ENCODE results near the gene ELF1. TPM values are rescaled to one million over a fixed set of nuclear protein-coding genes. Genes with fewer than 3 reads are reported as not detected.

The ELF1 gene
- total RNA-seq, 1 experiment from 2014 or later = 15.3 TPM

DNA sequence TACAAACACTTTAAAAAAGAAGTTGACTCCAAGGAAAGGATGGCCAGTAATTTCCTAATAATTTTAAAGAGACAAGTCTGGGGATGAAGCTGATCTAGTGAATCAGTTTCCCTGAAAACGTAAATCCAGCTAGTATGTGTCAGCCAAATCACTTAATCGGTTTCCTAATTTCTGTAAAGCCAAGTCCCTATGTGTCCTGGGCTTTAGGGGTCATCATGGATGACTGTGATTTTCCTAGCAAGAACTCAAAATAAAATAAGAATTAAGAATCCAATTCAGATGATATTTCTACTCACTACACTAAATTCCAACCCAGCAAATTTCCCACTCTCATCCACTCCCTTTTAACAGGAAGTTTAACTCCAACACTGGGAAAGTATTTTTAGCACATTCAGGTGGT is 35.9 kb downstream of the ELF1 start:
- CTCF ChIA-PET = no interaction called here
- POLR2A ChIA-PET (ENCODE audit: unreplicated experiment) = no interaction called here
- Histone ChIP-seq H3K36me3 (ENCODE audit: low read depth, low read length) (no peaks in the 10 kb centered on the region), H2AFZ (ENCODE audit: low read length) (no peak overlapping the region), H3K27me3 (ENCODE audit: low read length) (no peaks in the 10 kb centered on the region), H3K9me2 (replicated peaks; ENCODE audit: low read length) (no peaks in the 10 kb centered on the region), H3K79me2 (ENCODE audit: low read length) (peaks cover 21% of the 10 kb centered on the region), H3K4me2 (ENCODE audit: low read length) (no peak overlapping the region), H3K4me3 (ENCODE audit: low read length) (no peak overlapping the region), H4K20me1 (ENCODE audit: low read length) (peaks cover 5% of the 10 kb centered on the region; the same call in 1 of the 2 replicates), H3F3A (ENCODE audit: low read length, unreplicated experiment) (no peaks in the 10 kb centered on the region), H3K27ac (ENCODE audit: low read length) (no peak overlapping the region), H3K9me3 (ENCODE audit: low read length) (no peaks in the 10 kb centered on the region), H3K9ac (ENCODE audit: low read length) (no peak overlapping the region), H3K4me1 (ENCODE audit: insufficient read depth, low read length) (peaks cover 10% of the 10 kb centered on the region)
- intact Hi-C loops (cut with micrococcal nuclease) = no loop called here
- ATAC-seq (no peak), DNase-seq (no peak)
- BruUV-seq (replicated peaks) = no TSS peak
- no peak for TF ChIP-seq EZH2 (IDR thresholded peaks at IDR 0.05; ENCODE audit: low read length, unreplicated experiment)
- TF ChIP-seq EZH2phosphoT487 (IDR thresholded peaks at IDR 0.05; ENCODE audit: borderline replicate concordance, low read length) = no peak
- TF ChIP-seq, protein P1, sequence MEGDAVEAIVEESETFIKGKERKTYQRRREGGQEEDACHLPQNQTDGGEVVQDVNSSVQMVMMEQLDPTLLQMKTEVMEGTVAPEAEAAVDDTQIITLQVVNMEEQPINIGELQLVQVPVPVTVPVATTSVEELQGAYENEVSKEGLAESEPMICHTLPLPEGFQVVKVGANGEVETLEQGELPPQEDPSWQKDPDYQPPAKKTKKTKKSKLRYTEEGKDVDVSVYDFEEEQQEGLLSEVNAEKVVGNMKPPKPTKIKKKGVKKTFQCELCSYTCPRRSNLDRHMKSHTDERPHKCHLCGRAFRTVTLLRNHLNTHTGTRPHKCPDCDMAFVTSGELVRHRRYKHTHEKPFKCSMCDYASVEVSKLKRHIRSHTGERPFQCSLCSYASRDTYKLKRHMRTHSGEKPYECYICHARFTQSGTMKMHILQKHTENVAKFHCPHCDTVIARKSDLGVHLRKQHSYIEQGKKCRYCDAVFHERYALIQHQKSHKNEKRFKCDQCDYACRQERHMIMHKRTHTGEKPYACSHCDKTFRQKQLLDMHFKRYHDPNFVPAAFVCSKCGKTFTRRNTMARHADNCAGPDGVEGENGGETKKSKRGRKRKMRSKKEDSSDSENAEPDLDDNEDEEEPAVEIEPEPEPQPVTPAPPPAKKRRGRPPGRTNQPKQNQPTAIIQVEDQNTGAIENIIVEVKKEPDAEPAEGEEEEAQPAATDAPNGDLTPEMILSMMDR (conservative IDR thresholded peaks at IDR 0.05; ENCODE audit: low read depth, low read length) = no peak

- DNase-seq (no peak), ATAC-seq (no peak)
- Histone ChIP-seq H3K4me1 (ENCODE audit: insufficient read depth, low read length) (peaks cover 10% of the 10 kb centered on the region), H3K27me3 (ENCODE audit: low read length) (no peaks in the 10 kb centered on the region), H3K9ac (ENCODE audit: low read length) (no peak overlapping the region), H3K4me3 (ENCODE audit: low read length) (no peak overlapping the region), H3K27ac (ENCODE audit: low read length) (no peak overlapping the region), H2AFZ (ENCODE audit: low read length) (no peak overlapping the region), H3K36me3 (ENCODE audit: low read depth, low read length) (no peaks in the 10 kb centered on the region), H3K79me2 (ENCODE audit: low read length) (peaks cover 21% of the 10 kb centered on the region), H3K4me2 (ENCODE audit: low read length) (no peak overlapping the region), H3K9me2 (replicated peaks; ENCODE audit: low read length) (no peaks in the 10 kb centered on the region), H3K9me3 (ENCODE audit: low read length) (no peaks in the 10 kb centered on the region), H3F3A (ENCODE audit: low read length, unreplicated experiment) (no peaks in the 10 kb centered on the region), H4K20me1 (ENCODE audit: low read length) (peaks cover 5% of the 10 kb centered on the region; the same call in 1 of the 2 replicates)
- intact Hi-C loops (cut with micrococcal nuclease) = no loop called here
- TF ChIP-seq EZH2phosphoT487 (IDR thresholded peaks at IDR 0.05; ENCODE audit: borderline replicate concordance, low read length) = no peak
- TF ChIP-seq, protein P1 (conservative IDR thresholded peaks at IDR 0.05; ENCODE audit: low read depth, low read length) = no peak
- TF ChIP-seq EZH2 (IDR thresholded peaks at IDR 0.05; ENCODE audit: low read length, unreplicated experiment) = no peak
- POLR2A ChIA-PET (ENCODE audit: unreplicated experiment) = no interaction called here
- CTCF ChIA-PET = no interaction called here
- no TSS peak for BruUV-seq (replicated peaks)
These were observed 36.3 kb downstream of the ELF1 start for GRCh38 chr13:40982772-40983171.

GRCh38 chr13:40981949-40982348 is 37.2 kb downstream of the ELF1 start:
- CTCF ChIA-PET = no interaction called here

More at GRCh38 chr13:40981949-40982348, 37.2 kb downstream of the ELF1 start:
- Histone ChIP-seq H3F3A (ENCODE audit: low read length, unreplicated experiment) (no peaks in the 10 kb centered on the region), H2AFZ (ENCODE audit: low read length) (no peak overlapping the region), H3K9me3 (ENCODE audit: low read length) (no peaks in the 10 kb centered on the region), H4K20me1 (ENCODE audit: low read length) (peaks cover 5% of the 10 kb centered on the region; the same call in 1 of the 2 replicates), H3K4me3 (ENCODE audit: low read length) (no peak overlapping the region), H3K27me3 (ENCODE audit: low read length) (no peaks in the 10 kb centered on the region), H3K36me3 (ENCODE audit: low read depth, low read length) (no peaks in the 10 kb centered on the region), H3K4me2 (ENCODE audit: low read length) (no peak overlapping the region), H3K9ac (ENCODE audit: low read length) (no peak overlapping the region), H3K4me1 (ENCODE audit: insufficient read depth, low read length) (peaks cover 10% of the 10 kb centered on the region), H3K9me2 (replicated peaks; ENCODE audit: low read length) (no peaks in the 10 kb centered on the region), H3K27ac (ENCODE audit: low read length) (no peak overlapping the region), H3K79me2 (ENCODE audit: low read length) (peaks cover 21% of the 10 kb centered on the region)
- DNase-seq (no peak), ATAC-seq (no peak)
- TF ChIP-seq, protein P1 (conservative IDR thresholded peaks at IDR 0.05; ENCODE audit: low read depth, low read length) = no peak
- TF ChIP-seq EZH2phosphoT487 (IDR thresholded peaks at IDR 0.05; ENCODE audit: borderline replicate concordance, low read length) (no peak), EZH2 (IDR thresholded peaks at IDR 0.05; ENCODE audit: low read length, unreplicated experiment) (no peak)
- no TSS peak for BruUV-seq (replicated peaks)
- POLR2A ChIA-PET (ENCODE audit: unreplicated experiment) = no interaction called here
- intact Hi-C loops (cut with micrococcal nuclease) = no loop called here

Measured in PC-3 (cell line).